Transverse colon (tissue), 4 donors: ENCODE results near the gene CCDC110.

Experiments used
- CTCF ChIP-seq, 5 experiments: fragments of 200-600 bp in 3 of 5; fragments of 450-650 bp in 2 of 5; sonication (generic) in 3 of 5; IDR thresholded peaks; 1 replicate in 2 of 5; 2 replicates in 3 of 5; pipeline ENCODE4 v1.5.1; 2016 to 2017; ENCODE audit warnings: antibody characterized with exemption in 5 of 5, inconsistent platforms in 3 of 5, mild to moderate bottlenecking in 2 of 5, moderate library complexity in 1 of 5
- EP300 ChIP-seq: sonication (generic); formaldehyde crosslinking; IDR thresholded peaks from one replicate; pipeline ENCODE4 v1.6.1; 2017; ENCODE audit warnings: antibody characterized with exemption, low read depth
- POLR2A ChIP-seq: fragments of 450-650 bp; IDR thresholded peaks from one replicate; pipeline ENCODE4 v1.6.1; 2016; ENCODE audit warnings: antibody characterized with exemption, mild to moderate bottlenecking, moderate library complexity
- POLR2AphosphoS5 ChIP-seq, 3 donors: sonication (generic); formaldehyde crosslinking; IDR thresholded peaks; one replicate each; pipeline ENCODE4 v1.6.1; 2016; ENCODE audit warnings: antibody characterized with exemption in 3 of 3

- TF ChIP-seq CTCF (IDR thresholded peaks at IDR 0.05), result no peak
- TF ChIP-seq POLR2AphosphoS5 (IDR thresholded peaks at IDR 0.05), result no peak
- no peak for TF ChIP-seq EP300
- no peak for TF ChIP-seq POLR2A
Observed at GRCh38 chr4:185510806-185511205, 39.3 kb upstream of the CCDC110 start.
